ENCODE data around the gene ASTN2. TPM values are rescaled to one million over a fixed set of nuclear protein-coding genes. Genes with fewer than 3 reads are reported as not detected.

Gene ASTN2
- total and polyA plus RNA-seq, 12 donors = 1.9 to 11.1 (median 4.0) TPM

GRCh38 chr9:116430849-116431248, 984.0 kb downstream of the ASTN2 start:
- no peak for ATAC-seq
- no peaks in the 10 kb centered on the region for H3K9me3 ChIP-seq
- WGBS, 2 donors = 70 to 77% methylated on average over 3 of the region's 3 CpGs
- H3K4me3 ChIP-seq = no peak overlapping the region
- no peaks in the 10 kb centered on the region for H3K36me3 ChIP-seq
- no peaks in the 10 kb centered on the region for H3K27me3 ChIP-seq
- peaks cover 0 to 5% (median 0%) of the 10 kb centered on the region in 9 donors for H3K4me1 ChIP-seq
- H3K27ac ChIP-seq = no peak overlapping the region
- TF ChIP-seq CTCF (IDR thresholded peaks at IDR 0.05) = no peak
- DNase-seq = no peak
- intact Hi-C loops (cut with DNase I) = loop anchor here in 1 of 10 donors (5.0 kb wide), 1 partner anchor 1126 kb away; no protein-coding TSS in a partner anchor

- ATAC-seq = no peak
- H3K9me3 ChIP-seq = no peaks in the 10 kb centered on the region
- 77 to 93% methylated on average over 2 of the region's 2 CpGs for WGBS, 2 donors
- peaks cover 0 to 5% (median 0%) of the 10 kb centered on the region in 9 donors for H3K4me1 ChIP-seq
- no peak for DNase-seq
- no peak for TF ChIP-seq CTCF (IDR thresholded peaks at IDR 0.05)
- no peaks in the 10 kb centered on the region for H3K36me3 ChIP-seq
- no peaks in the 10 kb centered on the region for H3K27me3 ChIP-seq
- H3K4me3 ChIP-seq = no peak overlapping the region
- no peak overlapping the region for H3K27ac ChIP-seq
- intact Hi-C loops (cut with DNase I) = no loop called here
Measured at GRCh38 chr9:116425244-116425643, 989.6 kb downstream of the ASTN2 start.

DNA sequence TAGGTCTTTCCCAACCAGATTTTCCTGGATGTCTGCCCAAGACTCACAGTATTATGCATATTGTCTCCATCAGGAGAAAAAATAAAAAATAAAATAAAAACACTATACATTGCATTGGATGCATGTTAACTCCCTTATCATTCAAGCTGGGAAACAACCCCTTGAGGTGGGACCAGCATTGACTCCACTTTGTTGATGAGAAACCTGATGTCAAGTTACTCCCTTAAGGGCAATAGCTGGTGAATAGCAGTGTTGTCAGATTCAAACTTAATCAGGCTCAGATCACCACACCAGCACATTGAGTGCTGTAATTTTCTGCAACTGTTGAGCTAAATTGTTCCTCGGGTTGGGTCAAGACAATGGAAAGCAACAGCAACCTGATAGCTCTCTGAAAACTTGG, 991.7 kb downstream of the ASTN2 start:
- Histone ChIP-seq H3K4me3 (no peak overlapping the region), H3K4me1 (no peaks in the 10 kb centered on the region), H3K9me3 (no peaks in the 10 kb centered on the region), H3K36me3 (no peaks in the 10 kb centered on the region), H3K27me3 (no peaks in the 10 kb centered on the region), H3K27ac (no peak overlapping the region)
- 81 to 87% methylated on average over 1 of the region's 1 CpG for WGBS, 2 donors
- intact Hi-C loops (cut with DNase I) = no loop called here
- no peak for TF ChIP-seq CTCF (IDR thresholded peaks at IDR 0.05)
- DNase-seq (no peak), ATAC-seq (no peak)

DNA sequence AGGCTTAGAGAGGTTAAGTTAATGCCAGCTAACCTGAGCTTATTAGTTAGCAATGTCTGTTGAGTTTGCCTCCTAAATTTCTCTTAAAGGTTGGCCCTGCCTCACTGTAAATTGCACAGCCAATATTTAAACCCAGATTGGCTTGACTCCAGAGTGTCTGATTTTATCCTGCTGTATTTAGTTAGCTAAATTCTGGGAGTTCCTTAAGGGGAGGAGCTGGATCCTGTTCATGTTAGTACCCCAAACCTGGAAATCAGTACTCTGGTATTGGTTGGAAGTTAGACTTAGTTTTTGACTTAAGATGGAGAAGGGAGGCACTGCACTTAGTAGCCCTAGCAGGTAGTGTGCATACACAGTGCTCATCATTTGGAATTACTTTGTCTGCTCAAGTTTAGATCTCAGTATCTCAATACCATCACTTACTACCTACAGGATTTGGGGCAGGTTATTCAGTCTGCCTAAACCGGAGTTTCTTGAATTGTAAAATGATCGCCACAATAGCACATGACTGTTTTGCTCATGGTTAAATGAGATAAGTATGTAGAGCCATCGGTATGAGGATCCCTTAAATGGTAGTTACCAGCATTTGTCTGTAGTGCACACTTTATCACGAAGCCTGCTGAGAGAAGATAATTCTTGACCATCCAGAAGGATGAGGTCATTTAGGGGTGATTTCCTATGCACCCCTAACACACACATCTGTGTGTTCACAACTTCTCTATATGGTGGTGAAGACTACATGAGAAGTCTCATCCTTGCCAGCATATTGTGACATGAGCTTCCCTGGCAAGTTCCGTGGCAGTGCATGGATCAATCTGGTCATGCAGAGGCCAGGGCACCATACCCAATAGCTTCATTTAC, 992.5 kb downstream of the ASTN2 start:
- Histone ChIP-seq H3K4me1 (no peaks in the 10 kb centered on the region), H3K9me3 (no peaks in the 10 kb centered on the region), H3K27ac (no peak overlapping the region), H3K4me3 (no peak overlapping the region), H3K27me3 (no peaks in the 10 kb centered on the region), H3K36me3 (no peaks in the 10 kb centered on the region)
- ATAC-seq (no peak), DNase-seq (no peak)
- WGBS, 2 donors = 78% methylated on average over 5 of the region's 5 CpGs
- intact Hi-C loops (cut with DNase I) = no loop called here
- no peak for TF ChIP-seq CTCF (IDR thresholded peaks at IDR 0.05)
